GM12878 (cell line): Measurements from ENCODE around the gene PRPF31. TPM values are rescaled to one million over a fixed set of nuclear protein-coding genes. Genes with fewer than 3 reads are reported as not detected.

Experiments
- ATAC-seq: fragments of 200-7000 bp; cut with Tn5 transposase; 3 replicates; pipeline ENCODE4 v1.9.1; 2020; ENCODE audit warnings: mild to moderate bottlenecking, moderate library complexity
- BruUV-seq: library from RNA; stranded (reverse); fragments of 400-500 nt; replicated peaks from 2 replicates; lab custom pipeline; 2021; lab: Mats Ljungman, UMichigan
- CTCF ChIA-PET: fragments of 300-600 bp; sonication (Branson Sonifier 250); formaldehyde crosslinking; extraction: SDS; loops from one replicate; lab custom pipeline; 2021; ENCODE audit warnings: inconsistent platforms; lab: Yijun Ruan, JAX
- POLR2A ChIA-PET: fragments of 350-600 bp; formaldehyde crosslinking; extraction: SDS; loops from one replicate; lab custom pipeline; 2021; ENCODE audit warnings: inconsistent platforms; lab: Charles Lee
- RAD21 ChIA-PET: fragments of 300-600 bp; sonication (Branson Sonifier 250); formaldehyde crosslinking; loops from one replicate; lab custom pipeline; 2023; ENCODE audit warnings: antibody characterized with exemption; ENCODE audit not compliant: unreplicated experiment; lab: Charles Lee
- SMC1A ChIA-PET: fragments of 300-600 bp; sonication (Branson Sonifier 250); formaldehyde crosslinking; loops from one replicate; lab custom pipeline; 2023; ENCODE audit not compliant: unreplicated experiment, uncharacterized antibody; lab: Charles Lee
- DNase-seq: peaks from one replicate; pipeline ENCODE4 v3.0.0-alpha.2; 2011; ENCODE audit warnings: low read depth, low spot score
- FAIRE-seq: peaks from 3 replicates; lab custom pipeline; 2011; peaks lifted over from hg19 to GRCh38; lab: Jason Lieb, UNC
- H2AFZ ChIP-seq: 2 replicates; pipeline ENCODE4 v1.6.0; 2011; ENCODE audit warnings: low read depth, low read length, control low read depth; ENCODE audit not compliant: control insufficient read depth
- H3K27ac ChIP-seq: 2 replicates; pipeline ENCODE4 v1.5.1; 2011; ENCODE audit warnings: control low read depth; ENCODE audit not compliant: control insufficient read depth, insufficient read depth
- H3K27me3 ChIP-seq, 2 experiments: replicated peaks in 1 of 2; 2 replicates each; pipeline versions ENCODE4 v1.6.0 to v1.6.1; 2011; ENCODE audit warnings: low read length in 1 of 2; ENCODE audit not compliant: control insufficient read depth in 2 of 2, insufficient read depth in 2 of 2
- H3K36me3 ChIP-seq, 2 experiments: 2 replicates each; pipeline ENCODE4 v1.5.1; 2011; ENCODE audit warnings: low read length in 1 of 2; ENCODE audit not compliant: control insufficient read depth in 2 of 2, insufficient read depth in 2 of 2
- H3K4me1 ChIP-seq: 2 replicates; pipeline ENCODE4 v1.6.1; 2011; ENCODE audit warnings: mild to moderate bottlenecking, low read length, moderate library complexity, mixed read lengths; ENCODE audit not compliant: control insufficient read depth, insufficient read depth
- H3K4me2 ChIP-seq: 2 replicates; pipeline ENCODE4 v1.6.0; 2011; ENCODE audit warnings: control low read depth; ENCODE audit not compliant: control insufficient read depth, insufficient read depth
- H3K4me3 ChIP-seq: fragments of 200-600 bp; sonication (generic); 2 replicates; pipeline ENCODE4 v1.5.1; 2016
- H3K79me2 ChIP-seq: 2 replicates; pipeline ENCODE4 v1.6.0; 2011; ENCODE audit warnings: low read length; ENCODE audit not compliant: control insufficient read depth, insufficient read depth
- H3K9ac ChIP-seq: 2 replicates; pipeline ENCODE4 v1.8.0; 2011; ENCODE audit warnings: low read length, control low read depth, mixed read lengths; ENCODE audit not compliant: control insufficient read depth, insufficient read depth
- H3K9me3 ChIP-seq: replicated peaks from 3 replicates; pipeline ENCODE4 v1.5.1; 2011; ENCODE audit warnings: mild to moderate bottlenecking, low read length; ENCODE audit not compliant: control insufficient read depth, insufficient read depth
- H4K20me1 ChIP-seq: 2 replicates; pipeline ENCODE4 v1.6.0; 2011; ENCODE audit not compliant: control insufficient read depth, insufficient read depth
- BACH1 ChIP-seq: fragments of 450-650 bp; IDR thresholded peaks from 2 replicates; pipeline ENCODE4 v1.6.1; 2017; ENCODE audit warnings: mild to moderate bottlenecking, borderline replicate concordance
- MTA2 ChIP-seq: fragments of 450-650 bp; IDR thresholded peaks from 2 replicates; pipeline ENCODE4 v1.6.1; 2016; ENCODE audit warnings: low read depth, mild to moderate bottlenecking, moderate library complexity
- NRF1 ChIP-seq: conservative IDR thresholded peaks from 2 replicates; pipeline ENCODE4 v1.6.1; 2011; ENCODE audit warnings: mild to moderate bottlenecking, low read depth, low read length, improper control_type of control experiment
- PAX5 ChIP-seq: IDR thresholded peaks from 2 replicates; pipeline ENCODE4 v1.6.1; 2011; ENCODE audit warnings: low read depth, low read length, borderline replicate concordance
- PML ChIP-seq: IDR thresholded peaks from 2 replicates; pipeline ENCODE4 v1.6.1; 2012; ENCODE audit warnings: low read length, inconsistent platforms
- SIN3A ChIP-seq: IDR thresholded peaks from 2 replicates; pipeline ENCODE4 v1.6.1; 2012; ENCODE audit warnings: low read depth, low read length, improper control_type of control experiment
- SUPT20H ChIP-seq: IDR thresholded peaks from 2 replicates; pipeline ENCODE4 v1.6.1; 2011; ENCODE audit warnings: low read depth, mild to moderate bottlenecking, low read length, moderate library complexity, borderline replicate concordance; ENCODE audit not compliant: control insufficient read depth
- TARDBP ChIP-seq: IDR thresholded peaks from 2 replicates; pipeline ENCODE4 v1.6.1; 2016; ENCODE audit warnings: borderline replicate concordance
- TCF7 ChIP-seq: IDR thresholded peaks from 2 replicates; pipeline ENCODE4 v1.6.1; 2014; ENCODE audit warnings: antibody characterized with exemption, borderline replicate concordance
- ZNF24 ChIP-seq: fragments of 450-650 bp; IDR thresholded peaks from 2 replicates; pipeline ENCODE4 v1.6.1; 2017; ENCODE audit warnings: antibody characterized with exemption, mild to moderate bottlenecking
- ZNF274 ChIP-seq: IDR thresholded peaks from one replicate; pipeline ENCODE4 v1.8.0; 2011; ENCODE audit not compliant: insufficient read length, insufficient read depth
- ZZZ3 ChIP-seq: IDR thresholded peaks from 2 replicates; pipeline ENCODE4 v1.6.1; 2011; ENCODE audit warnings: low read depth; ENCODE audit not compliant: control insufficient read depth, insufficient read length
- WGBS: methylation state at CpG from one replicate; pipeline ENCODE4 v1.1.6; 2016; ENCODE audit warnings: low lambda C conversion rate; ENCODE audit not compliant: insufficient replicate concordance, insufficient coverage; ENCODE audit errors: missing lambda C conversion rate; 5-methylcytosine and 5-hydroxymethylcytosine counted together
- in situ Hi-C: fragments of 300-500 bp; cut with MboI; formaldehyde crosslinking; loops from 9 replicates; pipeline ENCODE4 v1.14.3; 2018; ENCODE audit warnings: mixed read lengths
- intact Hi-C: fragments of 100-400 bp; cut with micrococcal nuclease; formaldehyde crosslinking; loops from one replicate; pipeline ENCODE4 v1.14.2; 2022; ENCODE audit not compliant: unreplicated experiment
- polyA plus RNA-seq, 11 experiments: library from polyadenylated mRNA; depleted of rRNA in 4 of 11; unstranded in 6 of 11; stranded (reverse) in 5 of 11; fragments of >200 nt; fragmentation: Nextera tagmentation in 4 of 11; fragmentation: Illumina TruSeq in 1 of 11; extraction: Ambion mirVana in 4 of 11; extraction: Trizol in 1 of 11; gene quantifications; 1 replicate in 1 of 11; 2 replicates in 10 of 11; pipeline versions ENCODE4 v1.2.1 to v1.2.3, GENCODE V29; 2011 to 2016; ENCODE audit warnings: inconsistent platforms in 2 of 11, missing spikeins in 2 of 11, low read depth in 1 of 11
- total RNA-seq, 4 experiments: library from RNA; depleted of rRNA in 3 of 4; stranded (reverse); fragments of >200 nt in 3 of 4; fragmentation: Illumina TruSeq in 1 of 4; extraction: Trizol in 1 of 4; gene quantifications; 2 replicates each; pipeline versions ENCODE4 v1.2.1 to v1.2.3, GENCODE V29; 2013 to 2021

Gene PRPF31
- total and polyA plus RNA-seq, 10 of the 15 experiments (the other 5 are each of a cell fraction or from before 2014, with no cell fraction given), result 2.7 to 170 (median 69.7) TPM

GRCh38 chr19:54142166-54142780 is 26.7 kb downstream of the PRPF31 start:
- Histone ChIP-seq H3K27me3 (no peaks in the 10 kb centered on the region), H3K36me3 (peaks cover 36% of the 10 kb centered on the region in 2 experiments; a peak in 3 of 4 replicates), H3K4me2 (no peak overlapping the region), H3K79me2 (peaks cover 40% of the 10 kb centered on the region), H3K4me3 (no peak overlapping the region), H2AFZ (no peak overlapping the region), H3K9me3 (no peaks in the 10 kb centered on the region), H3K4me1 (peaks cover 11% of the 10 kb centered on the region), H4K20me1 (peaks cover 12% of the 10 kb centered on the region), H3K9ac (no peak overlapping the region), H3K27ac (no peak overlapping the region)
- intact Hi-C loops, result no loop called here
- in situ Hi-C loops, result loop anchor here (25.0 kb wide), 1 partner anchor 1520 kb away; the partner anchor contains the start of gene U2AF2
- DNase-seq (no peak), ATAC-seq (no peak), FAIRE-seq (no peak)
- no peak for TF ChIP-seq TARDBP
- TF ChIP-seq PAX5, result no peak
- TF ChIP-seq PML, result no peak
- no peak for TF ChIP-seq SIN3A
- no peak for TF ChIP-seq NRF1
- TF ChIP-seq MTA2, result no peak
- no peak for TF ChIP-seq ZZZ3
- no peak for TF ChIP-seq ZNF274
- no peak for TF ChIP-seq TCF7
- TF ChIP-seq SUPT20H, result no peak
- TF ChIP-seq ZNF24, result no peak
- no peak for TF ChIP-seq BACH1
- 88% methylated on average over 7 of the region's 7 CpGs for WGBS
- SMC1A ChIA-PET, result no interaction called here
- POLR2A ChIA-PET, result no interaction called here
- BruUV-seq, result TSS peak; percentile 33
- RAD21 ChIA-PET, result no interaction called here
- CTCF ChIA-PET, result no interaction called here
